ENCODE data around the gene EXOC3.
"Not testable (repeated sequence)": the region's sequence is repeated elsewhere in the genome, so short reads cannot be mapped to it uniquely, and the experiment has no call there.

Gene EXOC3

DNA sequence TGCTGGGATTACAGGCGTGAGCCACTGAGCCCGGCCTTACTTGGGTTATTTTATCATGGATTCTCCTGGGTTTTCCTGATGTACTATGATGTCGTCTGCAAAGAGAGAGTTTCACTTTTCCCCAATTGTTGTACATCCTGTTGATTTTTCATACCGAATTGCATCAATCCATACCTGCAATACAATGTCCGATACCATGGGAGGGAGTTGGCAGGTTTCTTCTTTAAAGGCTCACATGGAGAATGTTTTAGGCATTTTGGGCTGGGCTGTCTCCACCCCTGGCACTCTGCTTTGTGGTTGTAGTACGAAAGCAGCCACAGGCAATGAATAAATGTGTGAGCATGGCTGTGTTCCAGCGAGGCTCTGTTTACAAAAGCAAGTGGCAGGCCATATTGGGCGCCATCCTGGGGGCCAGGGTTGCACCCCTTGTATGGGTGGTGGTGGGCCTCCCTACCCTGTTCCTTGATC, 35.1 kb upstream of the EXOC3 start:
- no peak for DNase-seq

DNA sequence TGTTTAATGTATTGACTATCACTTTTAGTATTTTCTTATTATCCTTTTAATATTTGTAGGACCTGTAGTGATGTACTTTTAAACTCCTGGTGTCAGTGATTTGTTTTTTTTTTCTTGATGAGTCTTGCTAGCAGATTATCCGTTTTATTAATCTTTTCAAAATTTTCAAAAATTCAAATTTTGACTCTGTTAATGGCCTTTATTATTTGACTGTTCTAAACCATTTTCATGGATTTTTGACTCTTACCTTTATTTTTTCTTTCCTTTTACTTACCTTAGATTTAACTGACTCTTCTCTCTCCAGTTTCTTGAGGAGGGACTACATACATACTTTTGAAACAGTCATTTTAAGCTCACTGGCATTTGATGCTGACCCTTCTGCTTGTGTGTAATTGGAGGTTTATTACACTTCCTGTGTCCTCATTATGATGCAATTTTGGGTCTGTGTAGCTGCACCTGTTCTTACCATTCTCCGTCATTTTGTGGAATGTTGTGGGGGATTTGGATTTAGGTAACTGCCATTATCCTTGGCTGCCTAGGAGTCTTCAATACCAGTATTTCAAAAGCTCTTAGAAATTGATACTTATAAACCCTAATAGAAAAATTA, 32.0 kb upstream of the EXOC3 start:
- no peak for DNase-seq

DNA sequence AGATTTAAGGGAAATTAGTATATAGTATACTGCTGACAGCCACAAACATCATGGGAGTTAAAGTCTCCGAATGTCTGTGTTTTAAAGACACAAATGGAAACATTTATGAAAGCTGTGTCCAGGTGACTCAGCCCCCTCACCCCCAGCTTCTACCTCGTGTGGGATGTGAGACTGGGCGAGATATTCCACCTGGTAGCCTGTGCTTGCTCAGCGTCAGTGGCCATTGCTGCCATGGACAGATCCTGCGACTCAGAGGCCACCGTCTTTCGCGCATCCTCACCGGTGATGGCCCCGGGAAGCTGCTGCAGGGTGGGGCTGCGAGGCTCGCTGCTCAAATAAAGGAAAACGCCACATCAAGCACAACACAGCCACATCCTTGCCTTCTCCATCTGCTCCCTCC, 31.2 kb upstream of the EXOC3 start:
- no peak for DNase-seq

DNA sequence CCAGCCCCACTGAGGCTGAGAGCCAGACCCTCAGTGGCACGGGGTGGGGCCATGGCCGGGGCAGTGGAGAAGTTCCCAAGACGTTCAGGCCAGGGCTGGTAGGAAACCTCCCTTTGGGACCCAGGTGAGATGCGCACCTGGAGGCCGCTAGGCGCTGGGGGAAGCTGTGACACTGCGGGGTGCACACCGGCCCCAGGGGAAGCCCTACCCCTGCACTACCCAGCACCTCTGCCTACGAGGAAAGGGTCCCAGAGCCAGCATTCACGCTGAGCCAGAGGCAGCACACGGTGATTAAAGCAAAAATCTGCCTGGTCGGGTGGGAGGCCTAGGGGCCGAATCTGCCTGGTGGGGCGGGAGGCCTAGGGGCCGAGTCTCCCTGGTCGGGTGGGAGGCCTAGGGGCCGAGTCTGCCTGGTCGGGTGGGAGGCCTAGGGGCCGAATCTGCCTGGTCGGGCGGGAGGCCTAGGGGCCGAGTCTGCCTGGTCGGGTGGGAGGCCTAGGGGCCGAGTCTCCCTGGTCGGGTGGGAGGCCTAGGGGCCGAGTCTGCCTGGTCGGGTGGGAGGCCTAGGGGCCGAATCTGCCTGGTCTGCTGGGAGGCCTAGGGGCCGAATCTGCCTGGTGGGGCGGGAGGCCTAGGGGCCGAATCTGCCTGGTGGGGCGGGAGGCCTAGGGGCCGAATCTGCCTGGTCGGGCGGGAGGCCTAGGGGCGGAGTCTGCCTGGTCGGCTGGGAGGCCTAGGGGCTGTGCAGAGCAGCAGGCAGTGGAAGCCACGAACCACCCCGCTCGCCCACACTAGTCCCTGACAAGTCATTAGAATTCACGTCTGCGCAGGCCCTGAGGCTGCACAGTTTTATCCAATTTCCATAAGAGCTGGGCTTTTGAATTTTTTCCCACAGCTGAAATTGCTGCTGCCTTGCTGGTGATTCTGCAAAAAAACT, 27.7 kb upstream of the EXOC3 start:
- not testable (repeated sequence) for DNase-seq

DNA sequence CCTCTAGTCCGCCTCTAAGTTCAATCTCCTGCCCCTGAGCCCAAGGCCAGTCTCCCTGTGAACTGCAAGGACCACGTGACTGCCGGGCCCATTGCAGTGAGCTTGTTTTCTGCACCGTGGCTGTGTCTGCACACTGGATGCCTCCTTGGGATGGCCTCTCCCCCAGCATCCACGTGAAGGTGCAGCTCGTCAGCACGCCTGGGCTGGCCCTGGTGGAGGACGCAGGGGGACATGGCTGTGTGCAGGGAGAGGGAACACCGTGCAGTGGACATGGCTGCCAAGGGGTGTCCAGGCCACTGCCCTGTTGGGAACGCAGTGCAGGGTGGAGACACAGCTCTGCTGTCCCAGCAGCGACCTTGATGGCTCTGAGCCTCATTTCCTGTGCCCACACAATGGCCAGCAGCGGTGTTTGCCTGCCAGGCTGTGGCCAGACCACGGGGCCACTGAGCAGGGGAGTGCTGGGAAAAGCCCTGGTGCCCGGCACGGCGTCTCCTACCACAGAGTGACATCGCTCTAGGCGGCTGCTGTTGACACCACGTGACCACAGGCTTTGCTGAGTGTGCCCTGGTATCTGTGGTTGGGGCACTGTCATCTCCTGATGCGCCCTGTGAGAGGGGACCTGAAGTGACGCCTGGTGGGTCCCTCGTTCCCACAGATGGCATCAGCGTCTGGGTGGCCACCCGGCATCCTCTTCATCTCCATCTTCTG, 26.9 kb upstream of the EXOC3 start:
- no peak for DNase-seq

DNA sequence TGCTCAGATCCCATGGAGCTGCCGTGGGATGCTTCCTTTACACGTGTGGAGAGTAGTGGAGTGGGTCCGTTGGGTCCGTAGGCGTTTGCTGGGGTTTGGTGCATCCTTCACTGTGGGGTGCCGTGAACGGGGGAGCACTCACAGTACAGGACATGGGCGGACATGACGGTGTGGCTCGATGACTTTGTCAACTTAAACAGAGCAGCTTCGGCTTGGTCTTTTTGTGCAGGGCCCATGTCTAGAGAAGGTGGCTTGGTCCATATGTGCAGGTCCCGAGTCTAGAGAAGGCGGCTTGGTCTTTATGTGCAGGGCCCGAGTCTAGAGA, 26.4 kb upstream of the EXOC3 start:
- DNase-seq: no peak

DNA sequence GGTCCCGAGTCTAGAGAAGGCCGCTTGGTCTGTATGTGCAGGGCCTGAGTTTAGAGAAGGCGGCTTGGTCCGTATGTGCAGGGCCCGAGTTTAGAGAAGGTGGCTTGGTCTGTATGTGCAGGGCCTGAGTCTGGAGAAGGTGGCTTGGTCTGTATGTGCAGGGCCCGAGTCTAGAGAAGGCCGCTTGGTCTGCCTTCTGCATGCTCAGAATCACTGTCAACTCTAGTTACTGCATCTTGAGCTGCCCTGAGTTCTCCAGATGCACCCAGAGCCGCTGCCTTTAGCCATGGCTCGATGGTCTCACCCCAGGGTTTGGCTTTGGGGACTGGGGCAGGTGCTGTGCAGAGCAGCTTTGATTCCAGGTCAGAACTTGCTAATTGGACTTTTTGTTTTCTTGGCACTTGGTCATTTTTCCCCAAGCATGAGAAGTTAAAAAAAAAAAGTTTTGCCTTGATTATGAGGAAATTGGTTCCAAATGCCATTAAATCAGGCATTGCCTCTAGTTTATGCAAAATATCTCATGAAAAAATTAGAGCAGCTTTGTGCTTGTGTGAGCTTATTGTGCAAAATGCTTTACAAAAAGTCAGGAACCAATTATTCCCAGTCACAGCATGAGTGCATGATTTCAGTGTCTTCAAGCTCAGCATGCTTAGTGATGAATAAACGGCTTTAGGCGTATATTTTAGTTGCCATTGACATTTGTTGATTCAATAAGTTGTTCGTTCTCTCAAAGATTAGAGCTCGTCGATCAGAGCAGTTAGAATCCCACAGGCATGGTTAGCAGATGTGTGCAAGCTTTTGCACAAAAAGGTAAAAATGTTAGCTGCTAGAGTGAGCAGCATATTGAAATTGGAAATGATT, 25.4 kb upstream of the EXOC3 start:
- DNase-seq: peak; percentile 21

DNA sequence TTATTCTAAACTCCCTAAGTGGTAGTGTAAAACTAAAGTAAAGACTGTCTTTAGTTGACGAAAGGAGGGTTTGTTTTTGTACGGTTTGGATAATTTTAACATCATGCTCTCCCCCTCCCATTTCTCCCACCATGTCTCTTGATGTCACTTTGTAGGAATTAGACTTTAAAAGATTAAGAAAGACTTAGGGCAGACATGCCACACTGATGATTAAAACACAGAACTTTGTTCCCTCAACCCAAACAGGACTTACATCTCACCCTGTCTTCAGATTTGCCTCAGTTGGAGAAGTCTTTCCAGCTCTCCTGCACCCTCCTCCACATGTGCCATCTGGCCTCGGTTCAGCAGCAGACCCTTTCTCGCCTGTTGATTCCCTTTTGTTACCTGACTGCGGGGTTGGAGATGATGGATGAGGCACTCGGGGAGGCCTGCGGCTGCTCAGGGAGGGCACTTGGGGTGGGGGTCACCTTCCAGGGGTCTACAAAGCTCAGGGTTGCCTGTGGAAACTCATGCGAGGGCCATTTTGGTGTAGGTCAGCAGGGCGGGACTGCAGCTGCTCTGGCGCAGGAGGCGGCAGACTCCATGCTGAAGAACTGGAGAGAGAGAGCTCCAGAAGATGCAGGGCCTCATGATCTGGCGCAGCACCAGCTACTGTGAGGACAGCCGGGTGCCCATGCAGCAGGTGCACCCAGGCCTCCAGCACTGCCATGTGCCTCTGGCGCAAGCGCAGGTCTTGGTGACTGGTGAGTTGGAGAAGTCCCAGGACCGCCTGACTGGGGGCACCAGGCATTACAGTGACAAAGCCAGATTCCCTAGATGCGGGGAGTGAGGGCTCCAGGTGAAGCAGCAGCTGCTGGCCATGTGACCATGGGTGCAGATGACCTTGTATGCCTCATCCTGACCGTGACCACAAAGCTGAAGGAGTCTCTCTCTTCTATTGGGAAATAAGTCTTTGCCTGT, 24.5 kb upstream of the EXOC3 start:
- DNase-seq: peak; percentile 43

DNA sequence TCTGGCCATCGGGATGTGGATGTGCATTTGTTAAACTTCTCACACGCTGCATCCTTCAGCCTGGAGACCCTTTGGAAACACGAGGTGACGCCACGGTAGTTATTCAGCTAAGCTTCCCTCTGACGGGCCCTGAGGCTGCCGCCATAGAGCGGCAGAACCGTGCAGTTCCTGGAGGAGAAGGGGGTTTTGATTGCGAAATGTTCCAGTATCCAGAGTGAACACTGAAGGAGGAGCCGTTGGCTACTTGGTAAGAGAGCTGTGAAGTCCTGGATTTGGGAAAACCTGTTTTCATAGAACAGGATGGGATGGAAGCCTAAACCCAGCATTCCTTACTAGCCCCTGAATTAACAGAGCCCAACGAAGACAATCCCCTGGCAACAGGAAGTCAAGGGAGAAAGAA, 23.0 kb upstream of the EXOC3 start:
- DNase-seq: no peak

DNA sequence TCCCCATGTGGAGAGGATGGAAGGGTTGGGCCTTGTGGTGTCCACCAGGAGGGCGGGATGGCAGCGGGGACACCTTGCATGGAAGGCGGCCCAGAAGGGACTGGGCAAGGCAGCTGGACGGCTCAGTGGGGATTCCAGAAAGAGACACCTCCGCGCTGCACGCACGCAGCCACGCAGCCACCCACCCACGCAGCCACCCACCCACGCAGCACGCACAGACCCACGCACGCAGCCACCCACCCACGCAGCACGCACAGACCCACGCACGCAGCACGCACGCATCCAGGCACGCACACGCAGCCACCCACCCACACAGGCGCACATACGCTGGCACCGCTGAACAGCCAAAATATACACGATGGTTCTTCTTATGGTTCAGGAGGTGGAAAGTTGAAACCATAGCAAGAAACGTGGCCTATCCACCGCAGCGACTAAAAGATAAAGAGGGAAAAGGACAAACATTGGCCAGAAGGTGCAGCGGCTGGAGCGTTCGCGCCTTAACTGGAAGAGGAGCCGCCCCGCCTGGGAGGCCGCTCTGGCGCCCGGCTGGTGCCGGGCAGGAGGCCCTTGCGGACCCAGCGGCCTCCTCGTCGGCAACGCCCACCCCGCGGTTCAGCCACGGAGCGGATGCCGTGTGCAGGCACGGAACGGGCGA, 22.2 kb upstream of the EXOC3 start:
- DNase-seq: no peak

DNA sequence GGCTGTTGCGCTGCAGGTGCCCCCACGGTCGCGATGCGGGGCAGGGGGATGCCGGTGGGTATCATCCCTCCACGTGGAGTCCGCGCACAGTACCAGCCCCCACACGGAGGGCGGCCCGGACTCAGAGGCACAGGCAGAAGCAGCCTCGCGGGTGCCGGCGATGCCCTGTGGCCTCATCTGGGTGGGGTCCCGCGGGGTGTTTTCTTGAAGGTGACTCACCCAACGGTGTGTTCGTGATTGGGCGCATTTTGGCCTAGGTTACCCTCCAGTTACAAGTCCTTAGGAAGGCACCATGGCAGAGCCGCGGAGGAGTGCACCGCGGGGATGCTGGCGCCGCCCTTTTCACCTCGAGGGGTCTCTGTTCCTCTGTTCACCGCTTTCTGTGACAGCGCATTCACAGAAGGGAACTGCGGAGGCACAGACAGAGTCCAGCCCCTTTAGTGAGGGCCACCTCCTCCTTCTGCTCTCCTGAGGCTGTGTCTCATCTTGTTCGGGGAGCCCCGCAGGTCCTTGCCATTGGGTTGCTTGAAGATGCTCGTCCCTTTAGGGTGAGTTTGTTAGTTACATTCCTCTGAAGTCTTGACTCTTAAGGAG, 21.6 kb upstream of the EXOC3 start:
- DNase-seq: no peak

DNA sequence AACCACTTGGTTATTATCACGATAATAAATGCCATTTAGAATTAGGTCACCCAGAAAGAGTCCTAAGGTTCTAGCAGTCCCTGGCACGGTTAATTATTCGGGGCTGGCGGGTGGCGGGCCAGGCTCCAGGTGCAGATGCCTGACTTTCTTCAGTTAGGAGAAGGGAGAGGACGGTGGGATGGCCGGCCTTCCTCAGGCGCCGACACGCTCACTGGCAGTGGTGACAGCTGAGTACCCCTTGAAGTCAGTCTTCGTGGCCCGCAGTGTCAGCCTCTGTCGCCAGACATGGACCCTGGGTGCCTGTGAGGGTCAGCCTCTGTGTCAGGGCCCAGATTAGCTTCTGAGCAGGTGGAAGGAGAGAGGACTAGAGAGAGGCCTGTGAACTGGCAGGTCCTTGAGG, 21.1 kb upstream of the EXOC3 start:
- no peak for DNase-seq

DNA sequence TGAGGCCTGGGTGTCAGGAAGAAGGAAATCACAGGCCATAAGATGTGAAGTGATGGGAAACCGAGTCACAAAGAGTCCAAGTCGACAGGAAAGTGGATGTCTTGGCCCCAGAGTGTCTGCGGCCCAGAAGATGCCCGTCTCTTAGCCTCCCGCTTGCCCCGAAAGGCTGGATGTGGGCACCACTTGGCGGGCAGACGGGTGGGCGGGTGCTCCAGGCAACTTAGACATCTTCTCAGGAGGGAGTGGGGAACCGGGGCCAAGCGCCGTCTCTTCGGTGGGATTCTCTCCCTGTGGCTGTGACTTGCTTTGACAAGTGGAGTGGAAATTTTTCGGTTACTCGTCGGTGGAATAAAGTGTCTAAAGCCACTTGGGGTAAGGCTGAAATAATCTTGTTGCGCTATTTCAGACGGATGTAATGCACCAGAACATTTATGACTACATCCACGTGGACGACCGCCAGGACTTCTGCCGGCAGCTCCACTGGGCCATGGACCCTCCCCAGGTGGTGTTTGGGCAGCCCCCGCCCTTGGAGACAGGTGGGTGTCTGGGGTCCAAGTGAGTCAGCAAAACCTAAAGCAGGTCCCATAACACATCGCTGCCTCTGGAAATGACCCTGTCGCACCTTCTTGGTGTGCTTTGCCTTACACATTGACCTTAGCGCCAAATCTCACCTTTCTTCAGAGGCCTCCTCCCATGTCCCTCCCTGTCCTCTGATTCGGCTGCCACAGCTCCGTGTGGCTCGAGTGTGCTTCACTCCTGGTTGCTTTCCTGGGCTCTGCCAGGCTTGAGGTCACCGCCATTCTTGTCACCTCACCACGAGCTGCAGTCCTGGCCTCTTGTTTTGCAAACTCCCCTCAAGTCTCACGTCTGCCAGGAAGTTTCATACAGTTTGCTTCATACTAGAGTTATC, 20.4 kb upstream of the EXOC3 start:
- no peak for DNase-seq

DNA sequence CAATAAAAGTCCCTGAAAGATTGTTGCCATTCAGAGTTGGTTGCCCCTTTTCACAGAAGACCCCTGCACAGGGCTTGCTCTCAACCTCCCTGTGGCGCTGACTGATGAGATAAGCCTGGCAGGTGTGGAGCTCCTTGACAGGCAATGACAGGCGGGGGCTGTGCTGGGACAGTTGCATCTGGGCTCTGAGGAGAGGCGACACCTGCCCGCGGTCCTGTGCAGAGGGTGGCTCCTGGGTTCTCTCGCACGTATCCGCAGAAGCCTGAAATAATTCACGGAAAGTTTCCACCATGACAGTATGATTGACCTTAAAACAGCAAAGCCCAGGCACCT, 19.8 kb upstream of the EXOC3 start:
- no peak for DNase-seq

DNA sequence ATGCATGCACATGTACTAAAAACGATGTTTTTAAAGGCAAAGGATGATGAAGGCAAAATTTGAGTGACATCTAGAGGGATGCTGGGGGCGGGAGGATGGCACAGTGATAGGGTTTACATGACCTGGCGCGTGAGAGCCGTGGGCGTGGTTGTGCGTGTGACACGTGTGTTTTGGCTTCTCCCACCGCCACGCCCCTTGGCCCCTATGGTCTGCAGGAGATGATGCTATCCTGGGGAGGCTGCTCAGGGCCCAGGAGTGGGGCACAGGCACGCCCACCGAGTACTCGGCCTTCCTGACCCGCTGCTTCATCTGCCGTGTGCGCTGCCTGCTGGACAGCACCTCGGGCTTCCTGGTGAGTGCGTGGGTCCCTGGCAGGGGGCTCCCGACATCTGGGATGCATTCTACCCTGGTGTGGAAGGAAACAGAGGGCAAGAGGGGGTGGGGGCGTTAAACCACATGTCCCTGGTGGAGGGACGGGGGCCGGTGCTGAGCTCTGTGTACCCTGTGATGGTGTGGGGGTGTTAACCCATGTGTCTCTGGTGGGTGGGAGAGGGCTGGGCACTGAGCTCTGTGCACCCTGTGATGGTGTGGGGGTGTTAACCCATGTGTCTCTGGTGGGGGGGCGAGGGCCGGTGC, 19.2 kb upstream of the EXOC3 start:
- no peak for DNase-seq

DNA sequence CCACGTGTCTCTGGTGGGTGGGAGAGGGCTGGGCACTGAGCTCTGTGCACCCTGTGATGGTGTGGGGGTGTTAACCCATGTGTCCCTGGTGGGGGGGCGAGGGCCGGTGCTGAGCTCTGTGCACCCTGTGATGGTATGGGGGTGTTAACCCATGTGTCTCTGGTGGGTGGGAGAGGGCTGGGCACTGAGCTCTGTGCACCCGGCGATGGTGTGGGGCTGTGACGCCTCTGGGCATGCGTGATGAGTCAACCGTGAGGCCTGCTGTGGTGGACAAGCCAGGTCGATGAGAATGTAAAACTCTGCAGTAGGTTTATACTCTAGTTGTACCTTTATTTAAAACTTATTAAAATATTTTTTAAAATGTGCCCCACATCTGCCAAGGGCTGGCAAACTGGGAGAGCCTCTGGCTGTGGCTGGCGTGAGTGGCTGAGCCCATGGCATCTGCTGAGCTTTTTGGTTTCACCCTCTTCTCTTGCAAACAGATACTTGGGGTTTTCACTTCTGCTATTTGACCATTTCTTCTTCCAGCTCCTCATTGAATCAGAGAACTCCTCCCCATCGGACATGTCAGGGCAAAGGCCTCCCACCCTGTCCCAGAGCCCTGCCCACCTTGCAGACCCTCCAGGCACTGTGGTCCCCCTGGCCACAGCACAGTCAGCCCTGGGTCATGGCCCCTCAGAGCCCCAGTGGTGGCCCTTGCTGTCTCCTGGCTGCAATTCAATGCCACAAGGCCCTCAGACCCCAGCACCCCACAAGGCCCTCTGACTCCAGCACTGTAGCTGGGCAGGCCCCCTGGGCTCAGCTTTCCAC, 18.5 kb upstream of the EXOC3 start:
- no peak for DNase-seq

DNA sequence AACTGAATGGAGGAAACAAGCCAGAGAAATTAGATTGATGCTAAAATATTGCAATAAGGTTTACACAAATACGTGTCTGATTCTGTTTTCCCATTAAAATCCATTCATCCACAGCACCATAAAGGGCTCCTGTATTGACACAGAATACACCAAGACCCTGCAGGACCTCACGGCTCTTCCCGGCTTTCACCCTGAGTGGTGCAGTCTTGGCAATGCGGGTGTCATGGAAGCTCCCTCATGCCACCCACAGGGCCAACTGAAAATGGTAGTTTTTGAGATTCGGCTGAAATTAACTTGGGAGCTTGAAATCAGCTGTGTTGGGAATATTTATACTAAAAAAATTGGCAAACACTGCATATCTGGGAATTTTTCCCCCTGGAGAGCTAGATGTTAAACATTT, 17.3 kb upstream of the EXOC3 start:
- DNase-seq: no peak

DNA sequence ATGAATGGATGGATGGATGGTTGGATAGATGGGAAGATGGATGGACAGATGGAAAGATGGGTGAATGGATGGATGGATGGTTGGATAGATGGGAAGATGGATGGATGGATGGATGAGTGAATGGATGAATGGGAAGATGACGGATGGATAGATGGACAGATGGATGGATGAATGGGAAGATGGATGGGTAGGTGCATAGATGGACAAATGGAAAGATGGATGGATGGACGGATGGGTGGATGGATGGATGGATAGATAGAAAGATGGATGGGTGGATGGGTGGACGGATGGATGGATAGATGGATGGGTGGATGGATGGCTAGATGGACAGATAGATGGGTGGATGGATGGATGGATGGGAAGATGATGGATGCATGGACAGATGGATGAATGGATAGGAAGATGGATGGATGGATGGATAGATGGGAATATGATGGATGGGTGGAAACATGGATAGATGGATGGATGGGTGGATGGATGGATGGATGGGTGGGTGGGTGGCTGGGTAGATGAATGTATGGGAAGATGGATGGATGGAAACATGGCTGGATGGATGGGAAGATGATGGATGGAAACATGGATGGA, 16.5 kb upstream of the EXOC3 start:
- DNase-seq: no peak
